H9 (cell line): ENCODE data around the gene TSNAX. TPM values are rescaled to one million over a fixed set of nuclear protein-coding genes. Genes with fewer than 3 reads are reported as not detected.

ENCODE experiments used
- DNase-seq: peaks from one replicate; pipeline ENCODE4 v3.0.0-alpha.2; 2017
- H2AFZ ChIP-seq: one replicate; pipeline ENCODE4 v1.6.1; 2013; ENCODE audit warnings: mild to moderate bottlenecking, low read length, control low read depth, moderate library complexity
- H2AK5ac ChIP-seq: 2 replicates; pipeline ENCODE4 v1.6.1; 2013; ENCODE audit warnings: low read length, control low read depth, mixed read lengths; ENCODE audit not compliant: insufficient read length
- H2BK120ac ChIP-seq: one replicate; pipeline ENCODE4 v1.6.1; 2013; ENCODE audit warnings: low read depth, mild to moderate bottlenecking, low read length, control low read depth, inconsistent platforms; ENCODE audit not compliant: poor library complexity, severe bottlenecking
- H2BK12ac ChIP-seq: 2 replicates; pipeline ENCODE4 v1.6.1; 2013; ENCODE audit warnings: low read length, control low read depth, mixed read lengths, low read depth; ENCODE audit not compliant: insufficient read length
- H2BK15ac ChIP-seq: 2 replicates; pipeline ENCODE4 v1.6.1; 2013; ENCODE audit warnings: low read depth, low read length, control low read depth
- H2BK20ac ChIP-seq: one replicate; pipeline ENCODE4 v1.6.1; 2013; ENCODE audit warnings: low read depth, mild to moderate bottlenecking, low read length, control low read depth, inconsistent platforms; ENCODE audit not compliant: poor library complexity, severe bottlenecking
- H2BK5ac ChIP-seq: 2 replicates; pipeline ENCODE4 v1.6.1; 2013; ENCODE audit warnings: low read length, control low read depth, mixed read lengths; ENCODE audit not compliant: insufficient read length
- H3K14ac ChIP-seq: 2 replicates; pipeline ENCODE4 v1.6.1; 2013; ENCODE audit warnings: low read length, control low read depth; ENCODE audit not compliant: insufficient read depth
- H3K18ac ChIP-seq: 2 replicates; pipeline ENCODE4 v1.6.1; 2013; ENCODE audit warnings: low read depth, mild to moderate bottlenecking, mixed read lengths, low read length, control low read depth; ENCODE audit not compliant: insufficient read length
- H3K23ac ChIP-seq: 2 replicates; pipeline ENCODE4 v1.6.1; 2013; ENCODE audit warnings: low read length, control low read depth, mixed read lengths, low read depth; ENCODE audit not compliant: insufficient read length
- H3K23me2 ChIP-seq: 2 replicates; pipeline ENCODE4 v1.6.1; 2013; ENCODE audit warnings: low read depth, mild to moderate bottlenecking, mixed read lengths, low read length, control low read depth; ENCODE audit not compliant: insufficient read length, poor library complexity, severe bottlenecking
- H3K27ac ChIP-seq: 2 replicates; pipeline ENCODE4 v1.5.1; 2013; ENCODE audit warnings: low read length, control low read depth, mixed read lengths, low read depth; ENCODE audit not compliant: insufficient read length
- H3K27me3 ChIP-seq: 2 replicates; pipeline ENCODE4 v1.6.1; 2013; ENCODE audit warnings: low read length, control low read depth, inconsistent platforms; ENCODE audit not compliant: insufficient read depth
- H3K4ac ChIP-seq: 2 replicates; pipeline ENCODE4 v1.6.1; 2013; ENCODE audit warnings: low read depth, mild to moderate bottlenecking, control low read depth, inconsistent platforms, low read length, moderate library complexity
- H3K4me1 ChIP-seq: 2 replicates; pipeline ENCODE4 v1.6.1; 2013; ENCODE audit warnings: low read length, control low read depth, inconsistent platforms; ENCODE audit not compliant: insufficient read depth
- H3K4me2 ChIP-seq: 2 replicates; pipeline ENCODE4 v1.6.1; 2013; ENCODE audit warnings: low read length, control low read depth, mixed read lengths; ENCODE audit not compliant: insufficient read length, insufficient read depth
- H3K56ac ChIP-seq: 2 replicates; pipeline ENCODE4 v1.6.1; 2013; ENCODE audit warnings: low read depth, mild to moderate bottlenecking, mixed read lengths, low read length, control low read depth; ENCODE audit not compliant: insufficient read length
- H3K79me1 ChIP-seq: 2 replicates; pipeline ENCODE4 v1.6.1; 2013; ENCODE audit warnings: low read depth, mild to moderate bottlenecking, moderate library complexity, low read length, control low read depth, inconsistent platforms; ENCODE audit not compliant: insufficient read depth, poor library complexity, severe bottlenecking
- H3K79me2 ChIP-seq: 2 replicates; pipeline ENCODE4 v1.6.1; 2013; ENCODE audit warnings: low read length, control low read depth, inconsistent platforms; ENCODE audit not compliant: insufficient read depth
- H3K9ac ChIP-seq: 2 replicates; pipeline ENCODE4 v1.6.1; 2013; ENCODE audit warnings: low read length, control low read depth, mixed read lengths; ENCODE audit not compliant: insufficient read length; ENCODE audit errors: extremely low read depth
- H3K9me3 ChIP-seq: one replicate; pipeline ENCODE4 v1.6.1; 2013; ENCODE audit warnings: low read depth, low read length, inconsistent platforms; ENCODE audit not compliant: control insufficient read depth
- H3T11ph ChIP-seq: one replicate; pipeline ENCODE4 v1.6.1; 2013; ENCODE audit warnings: mild to moderate bottlenecking, low read length, control low read depth, inconsistent platforms
- H4K20me1 ChIP-seq: one replicate; pipeline ENCODE4 v1.6.1; 2013; ENCODE audit not compliant: control insufficient read depth, insufficient read length, insufficient read depth
- H4K5ac ChIP-seq: 2 replicates; pipeline ENCODE4 v1.6.1; 2013; ENCODE audit warnings: low read depth, mild to moderate bottlenecking, mixed read lengths, low read length, control low read depth; ENCODE audit not compliant: insufficient read length
- H4K8ac ChIP-seq: replicated peaks from 2 replicates; pipeline ENCODE4 v1.6.1; 2013; ENCODE audit warnings: low read length, control low read depth, mixed read lengths, low read depth; ENCODE audit not compliant: insufficient read length
- H4K91ac ChIP-seq: 2 replicates; pipeline ENCODE4 v1.6.1; 2013; ENCODE audit warnings: low read depth, mild to moderate bottlenecking, moderate library complexity, mixed read lengths, low read length, control low read depth; ENCODE audit not compliant: insufficient read length
- H3K27ac Mint-ChIP-seq, 3 experiments: 2 replicates in 2 of 3; 3 replicates in 1 of 3; pipeline ENCODE4 v1.8.0; 2020 to 2021; ENCODE audit warnings: mixed read lengths in 3 of 3, mild to moderate bottlenecking in 1 of 3, moderate library complexity in 1 of 3
- H3K27me3 Mint-ChIP-seq: 2 replicates; pipeline ENCODE4 v1.8.0; 2021; ENCODE audit warnings: low read depth, mild to moderate bottlenecking, moderate library complexity, mixed read lengths
- H3K36me3 Mint-ChIP-seq, 3 experiments: 2 replicates in 2 of 3; 3 replicates in 1 of 3; pipeline ENCODE4 v1.8.0; 2020 to 2021; ENCODE audit warnings: low read depth in 3 of 3, mixed read lengths in 3 of 3; ENCODE audit not compliant: insufficient read depth in 1 of 3
- H3K4me1 Mint-ChIP-seq, 2 experiments: 2 replicates each; pipeline ENCODE4 v1.8.0; 2020; ENCODE audit warnings: mixed read lengths in 2 of 2
- H3K4me3 Mint-ChIP-seq, 2 experiments: 2 replicates in 1 of 2; 3 replicates in 1 of 2; pipeline ENCODE4 v1.8.0; 2020 to 2021; ENCODE audit warnings: mild to moderate bottlenecking in 2 of 2, mixed read lengths in 2 of 2, moderate library complexity in 1 of 2
- H3K9me3 Mint-ChIP-seq, 2 experiments: 2 replicates in 1 of 2; 3 replicates in 1 of 2; pipeline ENCODE4 v1.8.0; 2020; ENCODE audit warnings: mild to moderate bottlenecking in 2 of 2, mixed read lengths in 2 of 2, moderate library complexity in 1 of 2
- CTCF ChIP-seq: fragments of 200-600 bp; sonication (generic); conservative IDR thresholded peaks from 3 replicates; pipeline ENCODE4 v1.8.0; 2021; ENCODE audit warnings: antibody characterized with exemption, mild to moderate bottlenecking
- WGBS: extraction: QIAGEN DNeasy Blood & Tissue Kit; methylation state at CpG from one replicate; pipeline ENCODE4 v1.1.7; 2013; ENCODE audit warnings: missing lambda C conversion rate, low lambda C conversion rate, mixed read lengths; ENCODE audit not compliant: insufficient read length; ENCODE audit errors: extremely low coverage; 5-methylcytosine and 5-hydroxymethylcytosine counted together
- total RNA-seq: library from RNA; stranded (reverse); gene quantifications from 2 replicates; pipeline ENCODE4 v1.2.1, GENCODE V29; 2021

The TSNAX gene
- total RNA-seq, 1 experiment from 2014 or later: 39.9 TPM

- Histone ChIP-seq H3K23ac (no peak overlapping the region), H2BK12ac (no peak overlapping the region), H3K9ac (no peak overlapping the region), H3K4me1 (no peaks in the 10 kb centered on the region), H4K8ac (no peak overlapping the region), H3K9me3 (no peaks in the 10 kb centered on the region), H2AK5ac (no peak overlapping the region), H2BK20ac (no peak overlapping the region), H3K27ac (no peak overlapping the region), H3K14ac (no peak overlapping the region), H2BK15ac (no peak overlapping the region), H3T11ph (no peak overlapping the region), H2AFZ (no peak overlapping the region), H4K5ac (no peak overlapping the region), H3K79me1 (no peaks in the 10 kb centered on the region), H3K4ac (no peak overlapping the region), H4K91ac (no peak overlapping the region), H3K56ac (no peak overlapping the region), H3K23me2 (no peaks in the 10 kb centered on the region), H3K79me2 (no peaks in the 10 kb centered on the region), H3K27me3 (no peaks in the 10 kb centered on the region), H3K18ac (no peak overlapping the region), H4K20me1 (no peaks in the 10 kb centered on the region), H3K4me2 (no peak overlapping the region), H2BK5ac (no peak overlapping the region), H2BK120ac (no peak overlapping the region)
- peaks cover 6% of the 10 kb centered on the region for H3K27me3 Mint-ChIP-seq
- no peak for DNase-seq
- H3K4me3 Mint-ChIP-seq: no peak overlapping the region
- H3K9me3 Mint-ChIP-seq: no peaks in the 10 kb centered on the region
- no peak for TF ChIP-seq CTCF
- no peak overlapping the region for H3K27ac Mint-ChIP-seq
- no CpG with 5 or more reads among the region's 5 CpGs for WGBS
- H3K4me1 Mint-ChIP-seq: peaks cover 8 to 12% of the 10 kb centered on the region in 2 experiments; a peak in 3 of 4 replicates
- no peaks in the 10 kb centered on the region for H3K36me3 Mint-ChIP-seq
These were observed 9.9 kb upstream of the TSNAX start for GRCh38 chr1:231518485-231519034.
